ENCODE results near the gene DDR1. TPM values are rescaled to one million over a fixed set of nuclear protein-coding genes. Genes with fewer than 3 reads are reported as not detected.

The DDR1 gene
- total RNA-seq, 1 experiment from 2014 or later: 230 TPM

DNA sequence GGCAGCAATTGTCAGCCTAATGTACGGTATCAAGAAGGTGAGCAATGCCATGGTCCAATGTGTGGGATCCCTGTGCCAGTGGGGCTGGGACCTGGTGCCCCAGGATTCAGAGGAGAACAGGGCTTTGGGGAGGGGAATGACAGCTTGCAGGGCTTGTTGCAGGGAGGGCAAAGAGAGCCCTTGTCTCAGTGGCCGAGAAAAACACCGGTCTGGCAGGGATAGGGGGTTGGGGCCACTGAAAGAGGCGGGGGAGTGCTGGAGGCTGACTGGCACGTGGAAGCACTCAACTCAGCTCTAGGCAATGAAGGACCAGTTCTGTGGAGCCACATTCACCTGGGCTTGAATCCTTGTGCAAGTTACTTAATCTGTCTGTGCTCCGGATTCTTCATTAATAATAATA is 52.9 kb downstream of the DDR1 start:
- ChIA-PET CTCF (interaction anchor here (0.6 to 2.5 kb wide), 4 partner anchors 142 to 462 kb away, joined by 3 to 11 read pairs (median 4); no protein-coding TSS in a partner anchor), POLR2A (no interaction called here)
- ATAC-seq: no peak
- no peaks in the 10 kb centered on the region; the same call in 1 of the 2 replicates for H3K27me3 Mint-ChIP-seq (ENCODE audit: low read depth)
- no peaks in the 10 kb centered on the region for H3K9me3 Mint-ChIP-seq
- H3K27ac Mint-ChIP-seq: no peak overlapping the region
- H3K36me3 Mint-ChIP-seq: no peaks in the 10 kb centered on the region
- no peak overlapping the region for H3K4me3 Mint-ChIP-seq
- no peak for TF ChIP-seq AFF4 (CRISPR knock-in tag; IDR thresholded peaks at IDR 0.05; ENCODE audit: borderline replicate concordance)
- no peak for TF ChIP-seq CDX4 (CRISPR knock-in tag; IDR thresholded peaks at IDR 0.05; ENCODE audit: borderline replicate concordance)
- TF ChIP-seq EMX1 (CRISPR knock-in tag; IDR thresholded peaks at IDR 0.05): no peak
- no peak for TF ChIP-seq ESRRA (CRISPR knock-in tag; IDR thresholded peaks at IDR 0.05; ENCODE audit: borderline replicate concordance)
- H3K4me1 Mint-ChIP-seq: peaks cover 27% of the 10 kb centered on the region
- DNase-seq (ENCODE audit: low spot score): no peak

DNA sequence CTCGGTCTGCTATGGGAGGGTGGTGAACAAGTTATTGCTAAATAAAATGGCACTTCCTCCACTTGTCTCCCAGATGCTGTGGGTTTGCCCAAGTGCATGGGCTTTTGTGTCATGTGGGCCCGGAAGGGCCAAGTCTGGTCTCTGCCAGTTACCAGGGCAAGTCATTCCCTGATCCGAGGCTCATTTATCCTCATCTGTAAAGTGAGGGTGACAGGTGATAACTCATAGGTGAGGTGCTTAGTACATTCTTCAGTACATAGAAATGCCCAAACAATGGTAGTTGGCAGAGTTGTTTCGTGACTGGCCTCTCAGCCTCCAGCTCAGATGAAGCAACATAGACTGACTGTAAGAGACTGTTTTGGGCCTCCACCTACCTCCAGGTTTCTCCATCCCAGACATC is 54.4 kb downstream of the DDR1 start:
- no peak for TF ChIP-seq AFF4 (CRISPR knock-in tag; IDR thresholded peaks at IDR 0.05; ENCODE audit: borderline replicate concordance)
- TF ChIP-seq ZNF138 (CRISPR knock-in tag; conservative IDR thresholded peaks at IDR 0.05): no peak
- TF ChIP-seq ELF4 (CRISPR knock-in tag; IDR thresholded peaks at IDR 0.05; ENCODE audit: low read depth): no peak
- TF ChIP-seq SMAD3 (CRISPR knock-in tag; IDR thresholded peaks at IDR 0.05; ENCODE audit: borderline replicate concordance): no peak
- TF ChIP-seq SOX15 (CRISPR knock-in tag; IDR thresholded peaks at IDR 0.05): no peak
- TF ChIP-seq TEAD1 (CRISPR knock-in tag; IDR thresholded peaks at IDR 0.05): no peak
- TF ChIP-seq FOXJ3 (CRISPR knock-in tag; IDR thresholded peaks at IDR 0.05; ENCODE audit: borderline replicate concordance): no peak
- no peaks in the 10 kb centered on the region; the same call in 1 of the 2 replicates for H3K27me3 Mint-ChIP-seq (ENCODE audit: low read depth)
- H3K9me3 Mint-ChIP-seq: no peaks in the 10 kb centered on the region
- POLR2A ChIA-PET: no interaction called here
- peaks cover 39% of the 10 kb centered on the region for H3K4me1 Mint-ChIP-seq
- no peak for ATAC-seq
- CTCF ChIA-PET: interaction anchor here (0.9 to 2.5 kb wide), 2 partner anchors 132 to 149 kb away, joined by 4 to 11 read pairs; no protein-coding TSS in a partner anchor
- H3K36me3 Mint-ChIP-seq: no peaks in the 10 kb centered on the region
- no peak overlapping the region for H3K27ac Mint-ChIP-seq
- DNase-seq (ENCODE audit: low spot score): no peak
- H3K4me3 Mint-ChIP-seq: no peak overlapping the region

- Mint-ChIP-seq H3K27ac (no peak overlapping the region), H3K27me3 (ENCODE audit: low read depth) (no peaks in the 10 kb centered on the region; the same call in 1 of the 2 replicates), H3K9me3 (no peaks in the 10 kb centered on the region), H3K4me3 (no peak overlapping the region), H3K36me3 (no peaks in the 10 kb centered on the region), H3K4me1 (peaks cover 39% of the 10 kb centered on the region)
- ATAC-seq: no peak
- ChIA-PET POLR2A (no interaction called here), CTCF (interaction anchor here (1.3 to 4.7 kb wide), 5 partner anchors 25 to 148 kb away, joined by 4 to 50 read pairs (median 28); partner anchors contain the start of gene VARS2)
- no peak for DNase-seq (ENCODE audit: low spot score)
- TF ChIP-seq AFF4 (CRISPR knock-in tag; IDR thresholded peaks at IDR 0.05; ENCODE audit: borderline replicate concordance) (no peak), RORB (CRISPR knock-in tag; IDR thresholded peaks at IDR 0.05) (no peak), CDX4 (CRISPR knock-in tag; IDR thresholded peaks at IDR 0.05; ENCODE audit: borderline replicate concordance) (no peak), ZNF512 (CRISPR knock-in tag; IDR thresholded peaks at IDR 0.05; ENCODE audit: borderline replicate concordance) (no peak), USF2 (CRISPR knock-in tag; IDR thresholded peaks at IDR 0.05) (no peak), ESRRA (CRISPR knock-in tag; IDR thresholded peaks at IDR 0.05; ENCODE audit: borderline replicate concordance) (no peak), FOXP1 (CRISPR knock-in tag; IDR thresholded peaks at IDR 0.05; ENCODE audit: borderline replicate concordance) (no peak)
Observed at GRCh38 chr6:30939473-30939872, 55.2 kb downstream of the DDR1 start.
